Esophagus squamous epithelium (tissue), 4 donors: ENCODE data around the gene CDK6.

Source experiments
- CTCF ChIP-seq, 6 experiments: fragments of 450-650 bp in 4 of 6; fragments of 200-600 bp in 2 of 6; sonication (generic) in 2 of 6; IDR thresholded peaks; one replicate each; pipeline ENCODE4 v1.5.1; 2016 to 2019; ENCODE audit warnings: antibody characterized with exemption in 6 of 6, mild to moderate bottlenecking in 4 of 6, moderate library complexity in 4 of 6
- POLR2A ChIP-seq, 4 donors: fragments of 450-650 bp; IDR thresholded peaks; one replicate each; pipeline ENCODE4 v1.6.1; 2017; ENCODE audit warnings: antibody characterized with exemption in 4 of 4, mild to moderate bottlenecking in 4 of 4, moderate library complexity in 3 of 4

DNA sequence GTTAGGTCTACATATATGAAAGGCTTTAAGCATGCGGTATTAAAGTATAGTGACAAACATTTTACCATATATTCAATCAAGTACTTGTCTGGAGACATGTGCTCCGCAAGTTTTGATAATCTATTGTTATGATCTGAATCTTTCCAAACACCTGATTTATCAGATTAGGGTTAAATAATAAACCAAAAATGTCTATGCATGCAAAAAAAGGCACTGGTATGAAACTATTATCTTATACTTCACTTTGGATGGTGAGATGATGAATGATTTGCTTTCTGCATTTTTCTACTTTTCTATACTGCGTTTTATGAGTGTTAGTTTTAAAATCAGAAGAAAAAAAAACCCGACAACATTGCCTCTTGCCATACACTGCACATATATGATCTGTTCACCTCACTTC is 208.4 kb downstream of the CDK6 start:
- TF ChIP-seq POLR2A (IDR thresholded peaks at IDR 0.05) (no peak), CTCF (IDR thresholded peaks at IDR 0.05) (no peak)
